ENCODE measurements around the gene SOSTDC1. TPM values are rescaled to one million over a fixed set of nuclear protein-coding genes. Genes with fewer than 3 reads are reported as not detected.
"Not testable (repeated sequence)": the region's sequence is repeated elsewhere in the genome, so short reads cannot be mapped to it uniquely, and the experiment has no call there.

SOSTDC1 gene
- total RNA-seq, 1 donor from 2014 or later: 0.41 TPM

DNA sequence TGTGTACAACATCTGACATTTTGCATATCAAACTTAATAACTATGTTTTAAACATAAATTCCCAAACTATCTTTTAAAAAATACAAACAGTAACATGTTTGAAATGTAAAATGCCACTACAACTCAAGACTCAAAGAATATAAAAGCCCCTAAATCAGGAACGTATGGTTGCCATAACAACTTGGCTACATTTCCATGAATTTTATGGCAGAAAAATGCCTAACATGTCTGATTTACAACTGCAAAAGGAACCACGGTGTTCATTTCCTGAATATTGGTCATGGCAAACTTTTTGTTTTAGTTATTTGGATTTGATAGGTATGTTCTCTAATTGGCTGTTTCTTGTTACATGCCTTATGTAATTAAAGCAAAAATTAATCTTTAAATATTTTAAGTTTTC lies 2.0 kb downstream of the SOSTDC1 start:
- no peak for DNase-seq (ENCODE audit: low spot score, unreplicated experiment)
- no peak overlapping the region for H3K27ac Mint-ChIP-seq
- H3K4me1 Mint-ChIP-seq (ENCODE audit: low read depth): peaks cover 23% of the 10 kb centered on the region
- H3K9me3 Mint-ChIP-seq (ENCODE audit: low read depth): no peaks in the 10 kb centered on the region
- no peak overlapping the region for H3K4me3 Mint-ChIP-seq (ENCODE audit: low read depth)
- TF ChIP-seq, protein P1, sequence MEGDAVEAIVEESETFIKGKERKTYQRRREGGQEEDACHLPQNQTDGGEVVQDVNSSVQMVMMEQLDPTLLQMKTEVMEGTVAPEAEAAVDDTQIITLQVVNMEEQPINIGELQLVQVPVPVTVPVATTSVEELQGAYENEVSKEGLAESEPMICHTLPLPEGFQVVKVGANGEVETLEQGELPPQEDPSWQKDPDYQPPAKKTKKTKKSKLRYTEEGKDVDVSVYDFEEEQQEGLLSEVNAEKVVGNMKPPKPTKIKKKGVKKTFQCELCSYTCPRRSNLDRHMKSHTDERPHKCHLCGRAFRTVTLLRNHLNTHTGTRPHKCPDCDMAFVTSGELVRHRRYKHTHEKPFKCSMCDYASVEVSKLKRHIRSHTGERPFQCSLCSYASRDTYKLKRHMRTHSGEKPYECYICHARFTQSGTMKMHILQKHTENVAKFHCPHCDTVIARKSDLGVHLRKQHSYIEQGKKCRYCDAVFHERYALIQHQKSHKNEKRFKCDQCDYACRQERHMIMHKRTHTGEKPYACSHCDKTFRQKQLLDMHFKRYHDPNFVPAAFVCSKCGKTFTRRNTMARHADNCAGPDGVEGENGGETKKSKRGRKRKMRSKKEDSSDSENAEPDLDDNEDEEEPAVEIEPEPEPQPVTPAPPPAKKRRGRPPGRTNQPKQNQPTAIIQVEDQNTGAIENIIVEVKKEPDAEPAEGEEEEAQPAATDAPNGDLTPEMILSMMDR (IDR thresholded peaks at IDR 0.05; ENCODE audit: unreplicated experiment): no peak
- H3K36me3 Mint-ChIP-seq (ENCODE audit: insufficient read depth): no peaks in the 10 kb centered on the region
- no peaks in the 10 kb centered on the region for H3K27me3 Mint-ChIP-seq

DNA sequence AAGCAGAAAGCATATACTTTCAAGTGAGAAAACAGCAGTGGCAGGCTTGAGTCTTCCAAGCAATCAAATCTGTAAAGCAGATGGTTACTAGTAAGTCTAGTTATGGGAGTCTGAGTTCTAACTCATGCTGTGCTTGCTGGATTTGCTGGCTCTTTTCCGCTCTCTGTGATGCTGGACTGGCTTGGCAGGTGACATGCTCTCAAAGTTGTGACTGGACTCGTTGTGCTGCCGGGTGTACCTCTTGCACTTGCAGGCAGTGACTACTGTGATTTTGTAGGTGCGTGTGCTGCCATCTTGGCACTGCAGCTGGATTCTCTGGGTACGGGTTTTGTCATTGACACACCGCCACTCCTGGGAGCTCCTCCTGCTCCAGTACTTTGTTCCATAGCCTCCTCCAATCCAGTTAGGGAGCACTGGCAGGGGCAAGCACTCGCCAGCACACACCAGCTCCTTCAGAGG lies 3.1 kb downstream of the SOSTDC1 start:
- Mint-ChIP-seq H3K9me3 (ENCODE audit: low read depth) (no peaks in the 10 kb centered on the region), H3K4me3 (ENCODE audit: low read depth) (no peak overlapping the region), H3K27ac (no peak overlapping the region), H3K36me3 (ENCODE audit: insufficient read depth) (no peaks in the 10 kb centered on the region), H3K27me3 (no peaks in the 10 kb centered on the region), H3K4me1 (ENCODE audit: low read depth) (peaks cover 23% of the 10 kb centered on the region)
- TF ChIP-seq, protein P1 (IDR thresholded peaks at IDR 0.05; ENCODE audit: unreplicated experiment): no peak
- DNase-seq (ENCODE audit: low spot score, unreplicated experiment): no peak

DNA sequence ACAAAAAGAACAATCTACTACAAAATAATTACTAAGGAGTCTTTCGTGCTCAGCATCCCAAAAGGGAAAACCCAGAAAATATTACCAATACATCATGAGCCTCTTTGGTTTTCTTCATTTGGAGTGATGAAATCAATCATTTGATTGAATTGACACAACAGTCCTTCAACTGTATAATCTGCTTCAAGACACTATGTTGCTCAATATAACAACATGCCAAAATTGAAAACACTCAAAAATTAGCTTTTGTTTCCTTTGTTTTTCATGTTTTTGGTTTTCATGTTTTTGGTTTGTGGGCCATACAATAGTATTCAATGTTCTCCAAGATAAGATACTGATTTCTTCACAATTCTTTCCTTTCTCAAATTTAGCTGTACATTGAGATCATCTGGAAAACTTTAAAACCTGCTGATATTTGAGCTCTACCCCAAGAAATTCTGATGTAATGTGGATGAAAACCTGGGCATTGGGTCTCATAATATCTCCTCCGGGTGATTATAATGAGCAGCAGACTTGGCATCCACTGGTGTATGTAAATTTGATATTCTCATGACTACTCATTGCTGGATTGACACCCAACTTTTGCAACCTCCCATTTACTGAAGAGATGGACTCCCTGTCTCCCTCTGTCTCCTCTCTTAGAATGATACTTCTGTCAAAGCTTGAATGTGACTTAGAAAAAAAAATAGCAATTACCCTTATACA lies 4.6 kb downstream of the SOSTDC1 start:
- Mint-ChIP-seq H3K36me3 (ENCODE audit: insufficient read depth) (no peaks in the 10 kb centered on the region), H3K9me3 (ENCODE audit: low read depth) (peaks cover 4% of the 10 kb centered on the region), H3K27ac (no peak overlapping the region), H3K27me3 (no peaks in the 10 kb centered on the region), H3K4me1 (ENCODE audit: low read depth) (peaks cover 16% of the 10 kb centered on the region), H3K4me3 (ENCODE audit: low read depth) (no peak overlapping the region)
- no peak for DNase-seq (ENCODE audit: low spot score, unreplicated experiment)
- TF ChIP-seq, protein P1 (IDR thresholded peaks at IDR 0.05; ENCODE audit: unreplicated experiment): no peak

DNA sequence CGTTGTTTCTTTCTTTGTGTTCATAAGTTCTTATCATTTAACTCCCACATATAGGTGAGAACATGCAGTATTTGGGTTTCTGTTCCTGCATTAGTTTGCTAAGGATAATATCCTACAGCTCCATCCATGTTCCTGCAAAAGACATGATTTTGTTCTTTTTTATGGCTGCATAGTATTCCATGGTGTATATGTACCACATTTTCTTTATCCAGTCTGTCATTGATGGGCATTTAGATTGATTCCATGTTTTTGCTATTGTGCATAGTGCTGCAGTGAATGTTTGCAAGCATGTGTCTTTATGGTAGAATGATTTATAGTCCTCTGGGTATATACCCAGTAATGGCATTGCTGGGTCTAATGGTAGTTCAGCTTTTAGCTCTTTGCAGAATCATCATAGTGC lies 9.2 kb downstream of the SOSTDC1 start:
- not testable (repeated sequence) for H3K9me3 Mint-ChIP-seq (ENCODE audit: low read depth); H3K27ac Mint-ChIP-seq; H3K4me3 Mint-ChIP-seq (ENCODE audit: low read depth); H3K27me3 Mint-ChIP-seq; H3K4me1 Mint-ChIP-seq (ENCODE audit: low read depth); H3K36me3 Mint-ChIP-seq (ENCODE audit: insufficient read depth); DNase-seq (ENCODE audit: low spot score, unreplicated experiment)

DNA sequence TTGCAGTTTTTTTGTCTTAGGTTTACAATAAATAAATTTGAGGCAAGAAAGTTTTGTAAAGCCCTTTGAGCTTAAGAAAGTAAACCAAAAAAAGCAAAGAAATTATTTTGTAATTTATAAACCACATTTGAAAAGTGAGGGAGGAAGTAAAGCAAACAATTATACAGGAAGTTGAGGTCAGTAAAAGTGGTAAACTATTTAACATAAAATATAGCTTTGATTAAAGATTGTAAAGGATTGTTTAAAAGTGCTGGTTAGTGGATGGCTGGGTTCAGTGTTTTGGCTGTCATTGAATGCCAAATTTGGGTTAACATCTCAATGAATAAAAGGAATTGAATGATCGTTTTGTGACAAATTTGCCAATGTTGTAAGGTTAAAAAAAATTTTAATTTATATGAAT lies 9.9 kb downstream of the SOSTDC1 start:
- no peak for DNase-seq (ENCODE audit: low spot score, unreplicated experiment)
- Mint-ChIP-seq H3K36me3 (ENCODE audit: insufficient read depth) (no peaks in the 10 kb centered on the region), H3K27me3 (no peaks in the 10 kb centered on the region), H3K4me1 (ENCODE audit: low read depth) (no peaks in the 10 kb centered on the region), H3K9me3 (ENCODE audit: low read depth) (peaks cover 4% of the 10 kb centered on the region), H3K27ac (no peak overlapping the region), H3K4me3 (ENCODE audit: low read depth) (no peak overlapping the region)
- TF ChIP-seq, protein P1 (IDR thresholded peaks at IDR 0.05; ENCODE audit: unreplicated experiment): no peak

DNA sequence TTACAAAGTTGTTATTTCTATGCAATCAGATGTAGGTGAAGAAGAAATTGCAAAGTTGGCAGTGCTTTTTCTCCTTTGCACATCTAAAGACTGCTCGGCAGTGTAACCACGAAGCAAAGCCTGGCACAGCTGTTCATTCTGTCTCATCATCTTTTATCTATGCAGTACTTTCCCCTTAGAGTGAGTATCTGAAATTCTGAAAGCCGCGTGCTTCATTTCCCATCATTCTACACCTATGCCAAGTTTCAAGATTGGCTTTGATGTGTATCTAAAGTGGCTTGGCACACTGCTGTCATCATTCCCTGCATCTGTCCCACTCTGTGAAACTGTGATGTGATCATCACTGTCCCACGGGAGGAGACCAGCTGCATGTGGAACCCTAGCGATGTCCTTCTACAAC lies 15.2 kb downstream of the SOSTDC1 start:
- Mint-ChIP-seq H3K27ac (no peak overlapping the region), H3K27me3 (no peaks in the 10 kb centered on the region), H3K4me3 (ENCODE audit: low read depth) (no peak overlapping the region), H3K4me1 (ENCODE audit: low read depth) (peaks cover 6% of the 10 kb centered on the region), H3K9me3 (ENCODE audit: low read depth) (no peaks in the 10 kb centered on the region), H3K36me3 (ENCODE audit: insufficient read depth) (no peaks in the 10 kb centered on the region)
- TF ChIP-seq, protein P1 (IDR thresholded peaks at IDR 0.05; ENCODE audit: unreplicated experiment): no peak
- no peak for DNase-seq (ENCODE audit: low spot score, unreplicated experiment)
